Left lobe of liver (tissue), 2 donors: ENCODE data around the gene HTR2C. TPM values are rescaled to one million over a fixed set of nuclear protein-coding genes. Genes with fewer than 3 reads are reported as not detected.
"Not testable (repeated sequence)": the region's sequence is repeated elsewhere in the genome, so short reads cannot be mapped to it uniquely, and the experiment has no call there.

Experiments used
- ATAC-seq: fragments of 200-7000 bp; cut with Tn5 transposase; one replicate; pipeline ENCODE4 v1.9.1; 2020; ENCODE audit warnings: mild to moderate bottlenecking, moderate library complexity
- DNase-seq: peaks from one replicate; pipeline ENCODE4 v3.0.0-alpha.2; 2020; ENCODE audit warnings: low spot score
- total RNA-seq: library from RNA; stranded (reverse); gene quantifications from one replicate; pipeline ENCODE4 v1.2.1, GENCODE V29; 2021
- donor health status: DM: no; HTN: no; CAD: no; lungs with moderate emphysema.
- donor health status: DM: no; HTN: yes; CAD: no.

The HTR2C gene
- total RNA-seq, 1 donor from 2014 or later: not detected

DNA sequence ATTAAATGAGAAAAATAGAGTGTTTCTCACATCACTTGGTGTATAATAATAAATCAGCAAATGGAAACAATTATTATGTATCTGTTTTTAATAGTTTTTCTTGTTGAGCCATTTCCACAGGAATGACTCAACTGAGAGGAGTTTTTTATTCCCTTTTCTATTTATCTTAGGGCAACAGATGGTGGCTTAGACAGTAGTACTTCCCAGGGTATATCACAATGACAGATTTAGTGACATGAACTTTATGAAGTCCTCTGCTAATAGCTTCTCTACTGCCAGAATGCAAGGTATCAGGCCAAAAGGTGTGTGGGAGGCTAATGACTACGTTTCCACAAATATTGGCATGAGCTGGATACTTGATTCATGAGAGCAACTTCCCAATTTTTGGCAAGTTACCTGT lies 126.7 kb downstream of the HTR2C start:
- ATAC-seq: no peak
- DNase-seq: no peak

DNA sequence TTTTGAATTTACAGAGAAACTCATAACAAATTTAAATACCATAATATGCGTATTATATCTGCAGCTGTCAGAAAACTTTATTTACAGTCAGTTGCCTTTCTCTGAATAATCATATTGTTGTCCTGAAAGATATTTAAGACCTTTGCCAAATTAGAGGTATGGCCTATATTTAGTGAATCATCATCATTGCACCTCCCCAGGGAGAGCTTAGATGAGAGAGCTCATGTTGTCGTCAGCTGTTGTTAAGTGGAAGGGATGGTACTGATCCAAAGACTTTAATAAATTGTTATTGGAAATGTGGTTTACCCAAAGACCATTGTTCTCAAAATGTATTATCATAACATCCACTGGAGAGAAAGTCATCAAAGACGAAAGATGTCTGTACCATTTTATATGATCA lies 128.6 kb downstream of the HTR2C start:
- no peak for ATAC-seq
- no peak for DNase-seq

DNA sequence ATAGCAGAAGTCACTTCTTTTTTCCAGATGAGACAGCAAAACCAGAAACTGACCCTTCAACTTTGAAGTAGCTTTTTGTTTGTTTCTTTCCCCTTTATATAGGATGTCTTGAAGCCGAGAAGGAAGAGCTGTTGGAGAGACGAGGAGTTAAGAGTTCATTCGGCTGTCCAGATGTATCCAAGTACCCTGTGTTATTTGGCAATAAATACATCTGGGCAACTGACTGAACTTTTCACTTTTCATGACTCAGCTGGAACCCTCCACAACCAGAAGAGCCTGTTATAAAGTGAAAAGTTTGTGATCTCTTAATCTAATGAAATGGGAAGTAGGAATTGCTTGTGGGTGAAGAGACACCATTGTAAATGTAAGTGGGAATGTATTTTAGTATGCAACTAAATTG lies 131.2 kb downstream of the HTR2C start:
- ATAC-seq (no peak), DNase-seq (no peak)

DNA sequence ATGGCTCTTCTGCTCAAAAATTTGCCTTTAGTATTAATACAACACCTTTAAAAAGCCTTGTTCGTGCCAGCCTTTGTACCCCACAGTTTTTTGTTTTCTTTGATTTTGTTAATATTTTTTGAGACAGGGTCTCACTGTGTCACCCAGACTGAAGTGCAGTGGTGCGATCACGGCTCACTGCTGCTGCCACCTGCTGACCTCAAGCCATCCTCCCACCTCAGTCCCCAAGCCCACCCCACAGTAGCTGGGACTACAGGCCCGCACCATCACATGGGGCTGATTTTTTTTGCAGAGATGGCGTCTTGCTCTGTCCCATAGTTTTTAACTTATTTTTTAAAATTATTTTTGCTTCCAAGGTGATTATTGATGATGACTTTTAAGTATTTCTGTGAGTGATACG lies 134.0 kb downstream of the HTR2C start:
- ATAC-seq: no peak
- DNase-seq: no peak

DNA sequence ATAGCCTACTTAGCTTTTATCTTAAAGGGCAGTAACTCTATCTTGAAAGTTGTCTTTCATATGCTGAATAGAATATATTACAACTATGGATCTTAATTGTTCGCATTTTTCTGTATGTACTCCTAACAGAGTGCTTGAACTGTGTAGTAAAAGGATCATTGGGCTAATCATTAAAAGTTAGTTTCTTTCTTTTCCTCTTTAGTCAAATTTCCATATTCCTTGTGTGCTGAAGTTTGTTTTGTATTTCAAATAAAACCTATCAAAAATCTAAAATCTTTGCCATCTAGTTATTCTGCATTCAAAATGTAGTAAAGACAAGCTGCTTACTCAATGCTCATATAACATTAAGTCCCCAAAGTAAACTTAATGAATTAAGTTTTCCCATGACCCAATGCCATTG lies 182.7 kb downstream of the HTR2C start:
- no peak for ATAC-seq
- DNase-seq: no peak

DNA sequence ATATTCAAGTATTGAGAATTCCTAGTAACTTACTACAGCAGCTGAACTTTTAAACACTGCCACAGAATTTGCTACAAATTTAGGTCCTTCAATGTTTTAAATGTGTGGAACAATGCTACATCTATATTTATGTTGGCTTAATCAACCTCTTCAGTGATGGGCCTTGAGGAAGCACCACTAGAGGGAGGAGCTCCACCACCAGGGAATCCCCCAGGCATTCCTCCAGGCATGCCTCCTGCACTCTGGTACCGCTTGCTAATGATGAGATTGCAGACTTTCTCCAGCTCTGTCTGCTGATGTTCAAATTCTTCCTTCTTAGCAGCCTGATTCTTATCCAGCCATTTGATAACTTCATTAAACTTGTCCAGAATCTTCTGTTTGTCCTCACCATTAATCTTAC lies 190.8 kb downstream of the HTR2C start:
- no peak for DNase-seq
- no peak for ATAC-seq

DNA sequence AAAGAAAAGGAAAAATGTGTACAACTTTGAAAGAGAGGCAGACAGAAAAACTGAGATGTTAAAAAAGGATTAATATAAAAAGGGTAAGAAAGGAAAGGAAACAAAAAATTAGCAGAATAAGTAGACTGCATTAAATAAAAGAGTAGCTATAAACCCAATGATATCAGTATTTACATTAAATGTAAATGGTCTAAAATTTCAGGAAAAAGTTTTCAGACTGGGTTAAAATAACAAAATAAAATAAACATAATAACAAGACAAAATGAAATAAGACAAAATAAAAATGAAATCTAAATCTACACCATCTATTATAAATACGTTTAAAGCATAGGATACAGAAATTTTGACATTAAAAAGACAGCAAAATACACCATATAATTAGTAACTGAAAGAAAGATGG lies 199.0 kb downstream of the HTR2C start:
- ATAC-seq (no peak), DNase-seq (no peak)

DNA sequence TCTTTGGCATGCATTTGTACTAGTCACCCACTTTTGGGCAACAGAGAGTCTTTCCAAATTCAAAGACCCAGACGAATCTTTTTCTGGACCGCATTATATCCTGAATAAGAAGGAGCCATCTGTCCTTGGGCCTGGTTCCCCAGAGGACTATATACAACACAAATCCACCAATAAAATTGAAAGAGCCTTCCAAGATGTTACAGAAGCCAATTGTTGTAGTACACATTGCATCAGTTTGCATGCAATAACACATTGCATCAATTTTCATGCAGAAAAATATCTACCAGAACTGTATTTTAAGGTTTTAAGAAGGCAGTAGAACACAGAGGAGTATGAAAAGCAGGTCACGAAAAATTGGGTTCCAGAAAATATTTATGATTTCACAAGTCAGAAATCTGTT lies 203.2 kb downstream of the HTR2C start:
- ATAC-seq (no peak), DNase-seq (no peak)

DNA sequence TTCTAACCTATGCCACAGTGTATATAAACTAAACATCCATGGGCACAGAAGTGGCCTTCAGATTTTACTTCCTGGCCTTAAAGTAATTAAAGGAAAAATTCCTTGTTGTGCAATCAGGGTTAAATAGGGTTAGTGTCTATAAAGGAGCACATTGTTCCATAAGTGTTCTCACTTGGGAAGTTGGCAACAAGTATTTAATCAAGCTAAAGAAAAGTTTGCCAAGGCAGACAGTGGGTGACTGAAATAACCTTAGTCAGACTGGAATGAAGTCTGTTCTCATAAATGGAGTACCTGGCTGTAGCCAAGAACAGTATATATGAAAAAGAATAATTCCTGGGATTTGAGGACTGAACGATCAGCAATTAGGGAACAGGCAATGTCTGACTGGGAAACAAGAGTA lies 213.6 kb downstream of the HTR2C start:
- ATAC-seq: no peak
- no peak for DNase-seq

DNA sequence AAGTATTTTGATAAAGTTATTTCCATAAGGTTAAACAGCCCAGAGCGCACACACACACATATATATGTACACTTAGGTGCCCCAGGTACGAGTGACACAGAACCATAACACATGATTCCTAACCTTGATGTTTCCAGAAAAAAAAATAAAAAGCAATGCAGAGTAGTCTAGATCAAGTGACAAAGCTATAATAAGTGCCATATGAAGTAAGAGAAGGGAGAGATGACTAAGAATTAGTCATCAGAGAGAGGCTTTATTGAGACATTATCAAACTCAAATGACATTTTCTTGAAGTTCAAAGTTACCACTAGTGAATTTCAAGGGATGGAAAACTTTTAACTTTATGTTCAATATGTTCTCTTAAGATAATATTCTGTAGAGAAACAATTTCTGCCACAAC lies 215.0 kb downstream of the HTR2C start:
- ATAC-seq (no peak), DNase-seq (no peak)

DNA sequence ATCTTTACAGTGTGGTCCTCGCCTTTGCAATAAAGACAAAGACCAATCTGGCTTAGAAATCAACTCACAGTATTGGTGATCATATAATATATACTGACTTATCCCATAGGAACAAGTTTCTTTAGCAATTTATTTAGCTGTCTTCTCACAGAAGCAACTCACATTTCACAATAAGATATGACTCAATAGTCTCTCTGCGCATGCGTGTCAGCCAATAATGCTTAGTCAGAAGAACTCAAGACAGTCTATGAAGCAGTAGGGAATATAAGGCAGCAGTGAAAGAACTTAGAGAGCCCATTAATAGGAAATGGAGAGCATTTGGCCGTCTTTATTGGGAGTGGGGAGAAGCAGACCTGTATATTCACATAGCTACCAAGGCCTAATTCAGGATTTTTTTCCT lies 216.8 kb downstream of the HTR2C start:
- DNase-seq (no peak), ATAC-seq (no peak)

DNA sequence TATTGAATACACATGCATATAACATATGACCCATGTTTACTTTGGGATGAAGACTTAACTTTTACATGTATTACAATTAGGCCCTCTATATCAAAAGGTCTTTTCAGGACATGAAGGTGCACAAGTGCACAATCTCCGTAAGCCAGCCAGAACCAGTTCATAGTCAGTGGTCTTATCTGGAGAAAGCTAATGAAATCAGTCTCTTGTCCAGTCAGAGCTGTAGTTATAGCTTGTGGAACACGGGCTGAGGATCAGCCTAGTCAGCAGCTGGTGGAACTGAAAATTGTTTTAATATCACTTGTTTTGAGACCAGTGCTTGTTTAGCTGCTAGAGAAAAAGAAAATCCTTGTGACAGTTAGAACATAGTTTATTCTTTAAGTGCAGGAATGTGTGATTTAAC lies 235.6 kb downstream of the HTR2C start:
- DNase-seq (no peak), ATAC-seq (no peak)

DNA sequence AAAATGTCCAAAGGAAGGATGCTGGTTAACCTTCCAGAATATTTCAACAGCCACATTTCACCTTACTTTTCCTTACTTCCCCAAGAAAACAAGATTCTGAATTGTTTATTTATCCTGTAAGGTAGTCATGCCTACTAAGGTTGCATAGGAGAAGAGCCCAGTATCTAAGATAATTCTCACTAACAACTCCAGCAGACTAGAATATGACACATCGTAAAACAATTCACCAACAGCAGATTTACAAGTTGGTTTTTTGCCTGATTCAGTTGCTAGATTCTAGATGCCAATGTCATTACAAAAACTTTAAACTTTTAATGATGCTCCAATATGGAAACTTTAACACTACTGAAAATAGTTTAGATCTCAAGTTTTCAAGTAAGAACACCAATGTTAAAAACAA lies 257.2 kb downstream of the HTR2C start:
- ATAC-seq: no peak
- no peak for DNase-seq

DNA sequence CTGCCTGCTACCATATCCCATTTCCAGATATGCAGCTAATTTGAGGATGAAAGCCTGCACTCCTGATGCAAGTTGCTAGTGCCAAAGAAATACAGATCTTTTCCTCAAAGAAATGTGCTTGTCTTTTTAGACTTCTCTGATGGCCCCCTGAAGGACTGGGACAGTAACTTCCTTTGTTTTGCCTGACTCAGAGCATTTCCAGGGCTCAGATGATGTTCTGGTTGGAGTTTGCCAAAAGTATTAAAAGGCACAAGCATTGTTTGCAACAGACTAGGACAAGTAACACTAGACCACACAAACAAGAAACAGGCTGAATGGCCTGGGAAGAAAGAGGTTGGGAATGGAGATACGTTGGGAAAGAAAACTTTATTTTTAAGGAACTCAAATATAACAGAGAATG lies 258.3 kb downstream of the HTR2C start:
- DNase-seq: no peak
- ATAC-seq: no peak

DNA sequence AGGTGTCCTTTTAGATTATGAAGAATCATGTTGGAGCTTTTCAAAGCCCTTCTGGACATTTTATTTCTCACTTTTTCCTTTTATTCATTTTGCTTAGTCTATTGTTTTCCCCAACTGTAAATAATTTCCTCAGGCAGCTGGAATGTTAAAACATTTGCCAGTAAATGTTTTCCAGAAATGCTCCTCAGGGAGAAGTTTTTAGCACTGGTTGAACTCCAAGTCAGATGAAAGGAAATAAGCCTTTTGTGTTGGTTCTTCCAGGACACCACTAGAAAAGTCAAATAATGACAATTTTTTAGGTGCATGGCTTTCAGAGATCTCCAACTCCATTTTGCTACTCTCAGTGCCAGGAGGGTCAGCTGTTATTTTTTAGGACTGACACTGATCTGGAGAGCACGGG lies 305.6 kb downstream of the HTR2C start:
- ATAC-seq (no peak), DNase-seq (no peak)

DNA sequence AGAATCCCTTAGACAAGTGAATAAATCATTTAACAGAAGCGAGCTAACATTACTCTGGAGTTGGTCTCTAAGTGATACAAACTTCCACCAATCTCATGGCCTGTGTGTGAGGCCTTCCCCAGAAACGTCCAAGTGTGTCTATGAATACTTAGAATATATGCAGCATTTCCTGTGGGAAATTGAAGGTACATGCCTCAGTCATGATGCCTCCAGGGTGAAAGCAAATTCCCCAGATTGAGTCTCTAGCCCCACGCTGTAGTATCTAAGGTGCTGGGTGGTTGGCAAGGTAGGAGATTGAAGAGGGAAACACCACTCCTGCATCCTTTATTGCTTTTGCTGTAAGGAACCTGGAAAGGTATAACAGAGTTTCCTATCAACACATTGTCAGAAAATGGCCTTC lies 319.7 kb downstream of the HTR2C start:
- ATAC-seq: no peak
- no peak for DNase-seq

DNA sequence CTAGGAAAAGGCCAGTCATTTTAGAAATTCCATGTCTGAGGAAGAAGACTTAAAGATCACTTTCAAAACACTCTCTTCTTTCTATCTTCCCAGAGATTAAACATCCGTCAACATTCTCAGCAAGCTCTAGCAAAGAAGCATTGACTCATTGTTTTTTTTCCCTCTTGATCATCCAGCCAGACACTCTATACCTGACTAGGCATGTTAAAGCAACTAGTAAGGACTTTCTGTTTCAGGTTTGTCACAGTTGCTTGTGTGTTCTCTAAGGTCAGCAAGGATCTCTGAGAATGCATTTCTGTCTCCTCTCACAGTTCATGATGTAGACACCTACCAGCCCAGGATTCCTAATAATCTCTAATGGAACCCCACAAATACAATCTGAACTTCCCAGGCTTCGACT lies 321.4 kb downstream of the HTR2C start:
- ATAC-seq (no peak), DNase-seq (no peak)

DNA sequence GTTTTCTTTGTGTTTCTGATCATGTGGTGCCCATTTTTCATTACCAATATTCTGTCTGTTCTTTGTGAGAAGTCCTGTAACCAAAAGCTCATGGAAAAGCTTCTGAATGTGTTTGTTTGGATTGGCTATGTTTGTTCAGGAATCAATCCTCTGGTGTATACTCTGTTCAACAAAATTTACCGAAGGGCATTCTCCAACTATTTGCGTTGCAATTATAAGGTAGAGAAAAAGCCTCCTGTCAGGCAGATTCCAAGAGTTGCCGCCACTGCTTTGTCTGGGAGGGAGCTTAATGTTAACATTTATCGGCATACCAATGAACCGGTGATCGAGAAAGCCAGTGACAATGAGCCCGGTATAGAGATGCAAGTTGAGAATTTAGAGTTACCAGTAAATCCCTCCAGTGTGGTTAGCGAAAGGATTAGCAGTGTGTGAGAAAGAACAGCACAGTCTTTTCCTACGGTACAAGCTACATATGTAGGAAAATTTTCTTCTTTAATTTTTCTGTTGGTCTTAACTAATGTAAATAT lies 323.2 kb downstream of the HTR2C start:
- DNase-seq: no peak
- ATAC-seq: no peak

DNA sequence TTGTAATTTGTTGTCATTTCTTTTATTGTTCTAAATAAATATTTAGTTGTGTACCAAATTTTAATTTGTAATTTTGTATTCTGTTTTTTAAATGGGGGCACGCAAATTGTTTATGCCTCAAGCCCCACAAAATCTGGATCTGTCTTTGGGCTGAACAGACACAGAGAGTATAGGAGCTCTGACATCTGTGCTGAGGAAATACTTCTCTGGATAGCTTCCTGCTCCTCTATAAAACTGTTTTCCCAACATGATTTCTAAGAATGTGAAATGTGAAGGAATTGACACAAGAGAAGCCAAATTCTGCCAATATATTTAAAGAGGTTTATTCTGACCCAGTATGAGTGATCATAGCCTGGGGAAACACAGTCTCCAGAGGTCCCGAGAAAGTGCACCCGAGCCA lies 340.5 kb downstream of the HTR2C start:
- DNase-seq (no peak), ATAC-seq (no peak)

DNA sequence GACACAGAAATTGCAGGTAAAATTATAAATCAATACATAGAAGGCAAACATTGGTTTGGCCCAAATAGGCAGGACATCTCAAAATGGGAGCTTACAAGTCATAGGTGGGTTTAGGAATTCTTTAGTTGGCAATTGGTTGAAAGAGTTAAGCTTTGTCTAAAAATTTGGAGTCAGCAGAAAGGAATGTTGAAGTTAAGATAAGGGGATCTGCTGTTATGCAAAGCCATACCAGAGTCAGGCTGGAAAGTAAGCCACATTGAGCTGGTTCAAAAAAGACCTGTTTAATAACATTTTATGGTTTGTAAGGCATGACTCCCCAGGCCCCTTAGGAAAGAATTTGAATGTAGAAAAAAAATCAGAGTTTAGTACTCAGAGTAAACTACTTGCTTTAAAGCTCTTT lies 341.0 kb downstream of the HTR2C start:
- no peak for DNase-seq
- ATAC-seq: no peak

DNA sequence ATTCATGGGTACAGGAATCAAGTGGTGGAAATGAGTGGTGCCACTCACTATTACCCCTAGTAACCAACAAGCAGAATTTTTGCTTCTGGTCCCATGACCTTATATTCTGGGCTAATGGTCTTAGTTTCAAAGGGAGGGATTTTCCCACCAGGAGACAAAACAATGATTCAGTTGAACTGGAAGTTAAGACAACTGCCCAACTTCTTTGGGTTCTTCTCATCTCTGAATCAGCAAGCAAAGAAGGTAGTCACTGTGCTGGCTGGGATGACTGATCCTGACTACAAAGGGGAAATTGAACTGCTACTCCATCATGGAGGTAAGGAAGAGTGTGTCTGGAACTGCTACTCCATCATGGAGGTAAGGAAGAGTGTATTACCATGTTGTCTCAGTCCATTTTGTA lies 346.3 kb downstream of the HTR2C start:
- DNase-seq (no peak), ATAC-seq (no peak)

DNA sequence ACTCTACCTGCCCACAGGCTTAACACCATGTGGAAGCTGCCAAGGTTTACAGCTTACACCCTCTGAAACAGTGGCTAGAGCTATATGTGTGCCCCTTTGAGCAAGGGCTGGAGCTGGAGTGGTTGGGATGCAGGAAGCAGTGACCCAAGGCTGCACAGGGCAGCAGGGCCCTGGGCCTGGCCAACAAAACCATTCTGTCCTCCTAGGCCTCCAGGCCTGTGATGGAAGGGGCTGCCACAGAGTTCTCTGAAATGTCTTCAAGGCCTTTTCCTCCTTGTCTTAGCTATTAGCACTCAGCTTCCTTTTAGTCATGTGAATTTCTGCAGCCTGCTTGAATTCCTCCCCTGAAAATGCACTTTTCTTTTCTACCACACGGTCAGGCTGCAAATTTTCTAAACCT lies 348.7 kb downstream of the HTR2C start:
- DNase-seq (no peak), ATAC-seq (no peak)

DNA sequence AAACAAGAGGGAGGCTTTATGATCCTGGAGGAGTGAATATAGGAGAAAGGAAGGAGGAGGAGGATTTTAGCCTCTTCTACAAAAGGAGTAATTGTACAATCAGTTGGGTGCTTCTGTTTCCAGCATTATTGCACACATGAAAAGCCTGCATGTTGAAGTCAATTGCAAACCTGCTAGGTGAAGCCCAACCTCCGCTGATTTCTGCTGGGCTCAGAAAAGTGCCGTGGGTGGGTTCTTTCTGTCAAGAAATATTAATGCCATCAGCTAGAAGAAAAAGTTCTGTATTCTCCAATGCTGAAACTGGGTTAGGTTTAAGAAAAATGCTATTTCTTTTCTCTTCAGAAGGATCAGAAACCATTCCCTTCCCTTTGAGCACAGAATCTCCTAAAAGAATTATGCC lies 349.4 kb downstream of the HTR2C start:
- not testable (repeated sequence) for DNase-seq, ATAC-seq

DNA sequence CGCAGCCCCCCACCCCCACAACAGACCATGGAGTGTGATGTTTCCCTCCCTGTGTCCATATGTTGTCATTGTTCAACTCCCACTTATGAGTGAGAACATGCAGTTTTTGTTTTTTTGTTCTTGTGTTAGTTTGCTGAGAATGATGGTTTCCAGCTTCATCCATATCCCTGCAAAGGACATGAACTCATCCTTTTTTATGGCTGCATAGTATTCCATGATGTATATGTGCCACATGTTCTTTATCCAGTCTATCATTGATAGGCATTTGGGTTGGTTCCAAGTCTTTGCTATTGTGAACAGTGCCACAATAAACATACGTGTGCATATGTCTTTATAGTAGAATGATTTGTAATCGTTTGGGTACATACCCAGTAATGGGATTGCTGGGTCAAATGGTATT lies 353.2 kb downstream of the HTR2C start:
- ATAC-seq, DNase-seq: not testable (repeated sequence)
